Ascending aorta (tissue), 2 donors: ENCODE results near the gene MEF2C. TPM values are rescaled to one million over a fixed set of nuclear protein-coding genes. Genes with fewer than 3 reads are reported as not detected.

Experiments
- DNase-seq, 2 donors: peaks; one replicate each; pipeline ENCODE4 v3.0.0-alpha.2; 2019; ENCODE audit warnings: low spot score in 2 of 2
- H3K27ac ChIP-seq, 2 donors: fragments of 200-600 bp; sonication (generic); one replicate each; pipeline ENCODE4 v1.5.1; 2016 to 2017; ENCODE audit warnings: mild to moderate bottlenecking in 1 of 2
- H3K27me3 ChIP-seq: fragments of 200-600 bp; sonication (generic); one replicate; pipeline ENCODE4 v1.5.1; 2017
- H3K36me3 ChIP-seq, 2 donors: fragments of 200-600 bp; sonication (generic); one replicate each; pipeline ENCODE4 v1.5.1; 2016
- H3K4me1 ChIP-seq, 2 donors: fragments of 200-600 bp; sonication (generic); one replicate each; pipeline ENCODE4 v1.5.1; 2016 to 2017; ENCODE audit warnings: mild to moderate bottlenecking in 1 of 2
- H3K4me3 ChIP-seq, 2 donors: fragments of 200-600 bp; sonication (generic); one replicate each; pipeline ENCODE4 v1.5.1; 2016 to 2017; ENCODE audit warnings: mild to moderate bottlenecking in 1 of 2
- H3K9me3 ChIP-seq, 2 donors: fragments of 200-600 bp; sonication (generic); one replicate each; pipeline ENCODE4 v1.5.1; 2016
- intact Hi-C: fragments of 100-400 bp; cut with DNase I; formaldehyde crosslinking; loops from one replicate; pipeline ENCODE4 v1.15.1; 2023
- total RNA-seq: library from RNA; depleted of rRNA; stranded (reverse); fragments of >200 nt; gene quantifications from one replicate; pipeline ENCODE4 v1.1.0, GENCODE V29; 2016
- TF ChIP-seq, protein P1 (sequence below), 3 experiments: fragments of 200-600 bp in 2 of 3; fragments of 450-650 bp in 1 of 3; sonication (generic) in 2 of 3; IDR thresholded peaks; one replicate each; pipeline ENCODE4 v1.5.1; 2016 to 2019; ENCODE audit warnings: antibody characterized with exemption in 3 of 3, mild to moderate bottlenecking in 1 of 3, moderate library complexity in 1 of 3

The MEF2C gene
- total RNA-seq, 1 donor from 2014 or later = 138 TPM

DNA sequence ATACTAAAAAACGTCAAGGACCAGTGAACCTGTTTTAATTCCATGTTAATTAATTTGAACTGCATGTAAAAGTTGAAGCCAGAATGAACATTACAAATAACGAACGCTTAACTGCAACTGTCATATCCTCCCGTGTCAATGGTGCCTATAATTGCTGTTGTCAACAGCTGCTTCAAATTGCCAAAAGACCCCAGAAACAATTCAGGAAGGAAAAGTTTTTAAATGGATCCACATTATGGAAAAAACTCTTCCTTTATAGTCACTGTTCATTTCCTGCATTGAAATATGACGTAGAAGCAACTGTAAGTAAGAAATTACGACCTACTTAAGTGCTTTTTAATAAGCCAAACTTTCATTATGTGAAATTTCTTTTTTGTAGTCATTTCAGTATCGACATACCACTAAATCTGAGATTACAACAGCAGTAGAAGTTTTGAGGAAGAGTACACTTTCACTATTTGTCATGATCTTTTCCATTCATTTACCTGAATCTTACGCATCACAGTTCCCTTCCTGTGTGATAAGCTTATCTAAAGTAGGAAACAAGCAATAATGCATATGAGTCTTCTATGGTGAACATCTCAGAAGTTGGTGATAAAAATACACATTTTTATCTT lies 37.8 kb downstream of the MEF2C start:
- TF ChIP-seq, protein P1, sequence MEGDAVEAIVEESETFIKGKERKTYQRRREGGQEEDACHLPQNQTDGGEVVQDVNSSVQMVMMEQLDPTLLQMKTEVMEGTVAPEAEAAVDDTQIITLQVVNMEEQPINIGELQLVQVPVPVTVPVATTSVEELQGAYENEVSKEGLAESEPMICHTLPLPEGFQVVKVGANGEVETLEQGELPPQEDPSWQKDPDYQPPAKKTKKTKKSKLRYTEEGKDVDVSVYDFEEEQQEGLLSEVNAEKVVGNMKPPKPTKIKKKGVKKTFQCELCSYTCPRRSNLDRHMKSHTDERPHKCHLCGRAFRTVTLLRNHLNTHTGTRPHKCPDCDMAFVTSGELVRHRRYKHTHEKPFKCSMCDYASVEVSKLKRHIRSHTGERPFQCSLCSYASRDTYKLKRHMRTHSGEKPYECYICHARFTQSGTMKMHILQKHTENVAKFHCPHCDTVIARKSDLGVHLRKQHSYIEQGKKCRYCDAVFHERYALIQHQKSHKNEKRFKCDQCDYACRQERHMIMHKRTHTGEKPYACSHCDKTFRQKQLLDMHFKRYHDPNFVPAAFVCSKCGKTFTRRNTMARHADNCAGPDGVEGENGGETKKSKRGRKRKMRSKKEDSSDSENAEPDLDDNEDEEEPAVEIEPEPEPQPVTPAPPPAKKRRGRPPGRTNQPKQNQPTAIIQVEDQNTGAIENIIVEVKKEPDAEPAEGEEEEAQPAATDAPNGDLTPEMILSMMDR (IDR thresholded peaks at IDR 0.05) = no peak
- no peaks in the 10 kb centered on the region for H3K9me3 ChIP-seq
- peaks cover 0 to 19% of the 10 kb centered on the region in 2 donors for H3K4me1 ChIP-seq
- no peaks in the 10 kb centered on the region for H3K27me3 ChIP-seq
- no peak overlapping the region for H3K27ac ChIP-seq
- DNase-seq = no peak
- intact Hi-C loops = no loop called here
- no peak overlapping the region for H3K4me3 ChIP-seq
- no peaks in the 10 kb centered on the region for H3K36me3 ChIP-seq

GRCh38 chr5:88842784-88843183 lies 40.2 kb downstream of the MEF2C start:
- intact Hi-C loops = no loop called here
- peaks cover 3 to 24% of the 10 kb centered on the region in 2 donors for H3K4me1 ChIP-seq
- H3K27me3 ChIP-seq = no peaks in the 10 kb centered on the region
- peak overlapping the region; percentile 15 to 22 for H3K27ac ChIP-seq
- TF ChIP-seq, protein P1 (IDR thresholded peaks at IDR 0.05) = no peak
- H3K9me3 ChIP-seq = no peaks in the 10 kb centered on the region
- DNase-seq = no peak
- no peaks in the 10 kb centered on the region for H3K36me3 ChIP-seq
- no peak overlapping the region for H3K4me3 ChIP-seq

- Histone ChIP-seq H3K36me3 (no peaks in the 10 kb centered on the region), H3K27me3 (no peaks in the 10 kb centered on the region), H3K4me1 (peaks cover 3 to 33% of the 10 kb centered on the region in 2 donors), H3K9me3 (no peaks in the 10 kb centered on the region), H3K27ac (peak overlapping the region; percentile 42 to 88), H3K4me3 (no peak overlapping the region)
- intact Hi-C loops = no loop called here
- TF ChIP-seq, protein P1 (IDR thresholded peaks at IDR 0.05) = no peak
- DNase-seq = no peak
These were observed 41.8 kb downstream of the MEF2C start for GRCh38 chr5:88841212-88841611.

- Histone ChIP-seq H3K4me3 (no peak overlapping the region), H3K9me3 (no peaks in the 10 kb centered on the region), H3K27me3 (no peaks in the 10 kb centered on the region), H3K27ac (peak overlapping the region; percentile 42 to 88), H3K36me3 (no peaks in the 10 kb centered on the region), H3K4me1 (peaks cover 3 to 37% of the 10 kb centered on the region in 2 donors)
- intact Hi-C loops = no loop called here
- no peak for DNase-seq
- TF ChIP-seq, protein P1 (IDR thresholded peaks at IDR 0.05) = no peak
These were observed 42.5 kb downstream of the MEF2C start for GRCh38 chr5:88840495-88840894.

- Histone ChIP-seq H3K4me1 (peaks cover 3 to 37% of the 10 kb centered on the region in 2 donors), H3K9me3 (no peaks in the 10 kb centered on the region), H3K36me3 (no peaks in the 10 kb centered on the region), H3K27me3 (no peaks in the 10 kb centered on the region), H3K27ac (peak overlapping the region; percentile 88 to 91), H3K4me3 (no peak overlapping the region)
- intact Hi-C loops = no loop called here
- DNase-seq = no peak
- TF ChIP-seq, protein P1 (IDR thresholded peaks at IDR 0.05) = no peak
These were observed 43.7 kb downstream of the MEF2C start for GRCh38 chr5:88839238-88839637.
